ENCODE data around the gene TPD52L1.

Gene TPD52L1

DNA sequence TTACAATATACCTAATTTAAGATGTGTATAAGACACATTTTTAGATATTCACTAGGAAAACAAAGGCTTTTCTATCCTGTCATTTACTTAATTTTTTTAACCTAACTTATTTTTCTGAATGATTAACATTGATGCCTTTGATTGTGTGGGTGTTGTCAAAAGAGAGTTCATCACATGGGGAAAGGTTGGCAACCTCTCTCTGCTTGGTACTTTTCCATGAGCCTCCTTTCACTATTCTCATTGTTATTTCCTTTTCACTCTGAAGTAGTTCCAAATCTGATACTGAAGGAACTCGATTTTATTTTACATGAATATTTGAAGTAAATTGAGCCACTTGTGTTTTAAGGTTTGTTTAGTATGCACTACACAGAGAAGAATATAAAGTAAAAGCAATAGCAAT, 35.9 kb downstream of the TPD52L1 start:
- no peak overlapping the region for H3K4me3 ChIP-seq (ENCODE audit: low read depth, low read length)
- TF ChIP-seq, protein P1, sequence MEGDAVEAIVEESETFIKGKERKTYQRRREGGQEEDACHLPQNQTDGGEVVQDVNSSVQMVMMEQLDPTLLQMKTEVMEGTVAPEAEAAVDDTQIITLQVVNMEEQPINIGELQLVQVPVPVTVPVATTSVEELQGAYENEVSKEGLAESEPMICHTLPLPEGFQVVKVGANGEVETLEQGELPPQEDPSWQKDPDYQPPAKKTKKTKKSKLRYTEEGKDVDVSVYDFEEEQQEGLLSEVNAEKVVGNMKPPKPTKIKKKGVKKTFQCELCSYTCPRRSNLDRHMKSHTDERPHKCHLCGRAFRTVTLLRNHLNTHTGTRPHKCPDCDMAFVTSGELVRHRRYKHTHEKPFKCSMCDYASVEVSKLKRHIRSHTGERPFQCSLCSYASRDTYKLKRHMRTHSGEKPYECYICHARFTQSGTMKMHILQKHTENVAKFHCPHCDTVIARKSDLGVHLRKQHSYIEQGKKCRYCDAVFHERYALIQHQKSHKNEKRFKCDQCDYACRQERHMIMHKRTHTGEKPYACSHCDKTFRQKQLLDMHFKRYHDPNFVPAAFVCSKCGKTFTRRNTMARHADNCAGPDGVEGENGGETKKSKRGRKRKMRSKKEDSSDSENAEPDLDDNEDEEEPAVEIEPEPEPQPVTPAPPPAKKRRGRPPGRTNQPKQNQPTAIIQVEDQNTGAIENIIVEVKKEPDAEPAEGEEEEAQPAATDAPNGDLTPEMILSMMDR (IDR thresholded peaks at IDR 0.05; ENCODE audit: low read depth, low read length), result no peak
- H3K9me3 ChIP-seq (ENCODE audit: severe bottlenecking), result no peaks in the 10 kb centered on the region

DNA sequence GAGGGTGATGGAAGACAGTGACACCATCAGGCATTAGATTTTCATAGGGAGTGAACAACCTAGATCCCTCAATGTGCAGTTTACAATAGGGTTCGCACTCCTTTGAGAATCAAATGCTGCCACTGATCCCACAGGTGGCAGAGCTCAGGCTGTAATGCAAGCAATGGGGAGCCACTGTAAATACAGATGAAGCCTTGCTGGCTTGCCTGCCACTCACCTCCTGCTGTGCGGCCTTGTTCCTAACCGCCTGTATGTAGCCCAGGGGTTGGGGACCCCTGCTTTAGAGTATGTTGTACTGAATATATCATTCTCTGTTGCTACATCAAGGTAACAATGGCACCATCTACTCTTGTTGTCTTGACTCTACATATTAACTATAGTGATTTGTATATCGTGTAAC, 37.1 kb downstream of the TPD52L1 start:
- H3K9me3 ChIP-seq (ENCODE audit: severe bottlenecking), result no peaks in the 10 kb centered on the region
- H3K36me3 ChIP-seq, result no peaks in the 10 kb centered on the region
- TF ChIP-seq, protein P1 (IDR thresholded peaks at IDR 0.05; ENCODE audit: low read depth, low read length), result no peak
- no peak for DNase-seq
- H3K27me3 ChIP-seq (ENCODE audit: insufficient read depth, low read depth, severe bottlenecking), result no peaks in the 10 kb centered on the region
- no peak overlapping the region for H3K27ac ChIP-seq
- H3K4me3 ChIP-seq (ENCODE audit: low read depth, low read length), result no peak overlapping the region

More for the DNA sequence above, 35.9 kb downstream of the TPD52L1 start:
- Histone ChIP-seq H3K36me3 (no peaks in the 10 kb centered on the region), H3K27me3 (ENCODE audit: insufficient read depth, low read depth, severe bottlenecking) (no peaks in the 10 kb centered on the region), H3K27ac (no peak overlapping the region)
- DNase-seq, result no peak

DNA sequence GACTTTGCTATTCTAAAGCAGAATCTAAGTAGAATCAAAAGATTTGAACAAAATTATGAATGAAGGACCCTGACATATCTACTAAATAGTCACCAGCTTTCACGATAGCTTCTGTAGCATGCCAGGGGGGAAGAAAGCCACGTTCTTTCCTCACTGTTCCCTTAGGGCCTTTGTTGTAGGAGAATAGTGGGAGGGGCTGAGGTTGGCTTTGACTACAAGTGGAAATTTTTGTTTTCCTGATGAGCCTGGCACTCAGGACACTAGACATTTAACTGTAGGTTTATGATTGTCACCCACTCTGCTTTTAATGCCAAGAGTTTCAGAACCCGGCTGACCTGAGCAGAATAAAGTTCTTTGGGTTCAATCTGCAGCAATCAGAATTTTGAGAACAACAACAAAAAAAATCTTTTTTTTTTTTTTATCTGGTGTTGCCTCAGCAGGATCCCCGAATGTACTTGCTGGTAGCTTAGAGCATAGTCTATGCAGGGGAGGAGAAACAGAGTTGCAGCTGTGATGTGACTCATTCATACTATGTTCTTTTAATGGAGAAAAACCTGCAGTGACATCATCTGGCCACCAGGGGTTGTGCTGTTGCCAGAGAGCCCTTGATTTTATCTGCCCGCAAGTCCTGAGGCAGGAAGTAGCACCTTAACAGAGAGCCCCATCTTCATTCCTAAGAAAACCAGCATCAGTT, 38.5 kb downstream of the TPD52L1 start:
- H3K9me3 ChIP-seq (ENCODE audit: severe bottlenecking), result no peaks in the 10 kb centered on the region
- no peaks in the 10 kb centered on the region for H3K27me3 ChIP-seq (ENCODE audit: insufficient read depth, low read depth, severe bottlenecking)
- H3K4me3 ChIP-seq (ENCODE audit: low read depth, low read length), result no peak overlapping the region
- H3K27ac ChIP-seq, result no peak overlapping the region
- DNase-seq, result peak; percentile 64
- TF ChIP-seq, protein P1 (IDR thresholded peaks at IDR 0.05; ENCODE audit: low read depth, low read length), result peak; percentile 80
- no peaks in the 10 kb centered on the region for H3K36me3 ChIP-seq

DNA sequence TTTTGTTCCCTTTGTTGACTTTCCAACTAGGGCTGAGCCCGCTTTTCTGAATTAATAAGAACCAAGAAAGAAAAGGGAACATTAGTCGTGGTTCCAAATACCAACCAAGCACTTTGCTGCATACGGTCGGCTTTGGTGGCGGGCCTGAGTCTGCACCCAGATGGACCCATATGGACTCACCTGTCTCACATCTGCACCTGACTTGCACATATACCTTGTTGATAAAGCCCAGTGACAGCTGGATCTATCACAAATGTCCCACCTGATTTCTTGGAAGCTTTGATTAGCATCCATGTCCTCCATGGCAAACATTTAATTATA, 39.0 kb downstream of the TPD52L1 start:
- no peak for DNase-seq
- TF ChIP-seq, protein P1 (IDR thresholded peaks at IDR 0.05; ENCODE audit: low read depth, low read length), result no peak
- no peaks in the 10 kb centered on the region for H3K36me3 ChIP-seq
- H3K27ac ChIP-seq, result no peak overlapping the region
- no peaks in the 10 kb centered on the region for H3K27me3 ChIP-seq (ENCODE audit: insufficient read depth, low read depth, severe bottlenecking)
- no peak overlapping the region for H3K4me3 ChIP-seq (ENCODE audit: low read depth, low read length)
- no peaks in the 10 kb centered on the region for H3K9me3 ChIP-seq (ENCODE audit: severe bottlenecking)

DNA sequence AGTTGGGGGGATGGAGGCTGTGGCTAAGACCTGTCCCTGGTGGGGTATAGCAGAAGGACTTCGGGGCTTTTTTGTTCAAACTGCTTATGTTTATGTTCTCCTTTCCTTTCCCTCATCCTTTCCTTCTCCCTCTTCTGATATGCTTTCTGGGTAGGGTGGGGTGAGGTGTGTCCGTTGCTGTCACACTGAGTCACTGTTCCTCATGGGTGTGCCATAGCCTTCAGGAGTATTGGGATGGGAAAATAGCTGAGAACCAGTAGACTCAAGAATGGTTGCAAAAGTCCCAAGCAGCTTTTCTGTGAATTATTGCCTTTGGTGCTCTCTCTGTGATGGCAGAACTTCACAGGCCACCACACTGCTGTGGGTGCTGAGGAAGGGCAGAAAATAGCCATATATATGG, 39.6 kb downstream of the TPD52L1 start:
- Histone ChIP-seq H3K27me3 (ENCODE audit: insufficient read depth, low read depth, severe bottlenecking) (no peaks in the 10 kb centered on the region), H3K9me3 (ENCODE audit: severe bottlenecking) (no peaks in the 10 kb centered on the region), H3K36me3 (no peaks in the 10 kb centered on the region), H3K4me3 (ENCODE audit: low read depth, low read length) (no peak overlapping the region), H3K27ac (no peak overlapping the region)
- DNase-seq, result no peak
- TF ChIP-seq, protein P1 (IDR thresholded peaks at IDR 0.05; ENCODE audit: low read depth, low read length), result no peak

DNA sequence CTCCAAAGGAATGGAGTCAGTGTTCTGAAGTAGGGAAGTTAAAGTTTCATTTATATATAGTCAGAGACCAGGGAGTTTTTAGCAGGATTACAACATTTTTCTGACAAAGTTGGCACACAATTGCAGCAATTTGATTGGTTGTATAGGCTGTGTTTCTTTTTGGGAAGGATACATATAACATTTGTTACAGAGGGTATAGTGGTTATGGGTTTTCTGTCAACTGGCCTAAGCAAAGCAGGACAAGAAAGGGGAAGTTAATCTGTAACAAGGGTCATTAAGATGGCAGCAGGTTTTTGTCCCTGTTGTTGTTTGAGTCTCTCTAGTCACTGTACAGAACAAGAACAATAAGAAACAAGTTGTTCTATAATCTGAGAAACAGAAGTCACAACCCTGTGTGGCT, 41.4 kb downstream of the TPD52L1 start:
- TF ChIP-seq, protein P1 (IDR thresholded peaks at IDR 0.05; ENCODE audit: low read depth, low read length), result no peak
- H3K9me3 ChIP-seq (ENCODE audit: severe bottlenecking), result no peaks in the 10 kb centered on the region
- DNase-seq, result no peak

More for the DNA sequence above, 41.4 kb downstream of the TPD52L1 start:
- H3K27ac ChIP-seq, result no peak overlapping the region
- H3K27me3 ChIP-seq (ENCODE audit: insufficient read depth, low read depth, severe bottlenecking), result no peaks in the 10 kb centered on the region
- H3K36me3 ChIP-seq, result no peaks in the 10 kb centered on the region
- no peak overlapping the region for H3K4me3 ChIP-seq (ENCODE audit: low read depth, low read length)
